Measurements from ENCODE around the gene SLC4A1.

Gene SLC4A1

DNA sequence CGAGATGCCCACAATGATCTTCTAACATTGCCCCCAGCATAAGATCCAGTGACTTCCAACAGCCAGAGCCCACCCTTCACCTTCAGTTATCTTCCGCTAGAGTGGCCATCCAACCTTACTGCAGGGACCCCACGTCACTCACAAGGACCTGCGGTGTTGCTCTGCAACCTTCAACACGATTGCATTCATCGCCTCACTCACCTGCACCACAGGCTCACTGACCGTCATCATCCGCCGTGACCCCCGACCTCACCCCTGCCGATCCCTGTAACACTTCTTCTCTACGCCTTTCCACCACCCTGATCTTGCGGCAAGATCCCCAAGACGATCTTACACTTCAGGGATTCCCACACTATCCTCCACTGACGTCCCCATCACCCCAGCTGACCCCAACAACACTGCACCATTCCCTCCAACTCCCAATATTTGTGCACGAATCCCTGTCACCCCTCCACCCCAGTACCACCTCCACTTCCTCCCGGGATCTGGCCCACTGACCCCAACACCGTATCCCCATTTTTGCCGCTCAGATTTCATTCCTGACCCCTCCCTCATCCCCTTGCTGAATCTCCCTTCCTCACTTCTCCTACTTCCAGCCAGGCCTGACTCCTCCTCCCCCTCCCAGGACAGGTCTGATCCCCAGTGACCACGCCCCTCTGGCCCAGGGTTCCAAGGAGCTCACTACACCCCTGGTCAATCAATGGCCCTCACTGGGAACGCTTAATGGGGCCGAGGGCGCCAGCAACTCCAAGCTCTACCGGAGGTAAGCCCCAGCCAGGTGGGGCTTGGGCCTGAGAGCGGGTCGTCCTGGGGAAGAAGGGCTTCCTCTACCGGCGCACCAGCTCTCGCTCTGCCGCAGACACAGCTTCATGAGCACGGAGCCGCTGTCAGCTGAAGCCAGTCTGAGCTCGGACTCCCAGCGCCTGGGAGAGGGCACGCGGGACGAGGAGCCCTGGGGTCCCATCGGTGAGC, 48.1 kb upstream of the SLC4A1 start:
- ATAC-seq, result no peak; the same call in 2 of the 3 replicates
- TF ChIP-seq CSDC2 (CRISPR knock-in tag; IDR thresholded peaks at IDR 0.05), result no peak

DNA sequence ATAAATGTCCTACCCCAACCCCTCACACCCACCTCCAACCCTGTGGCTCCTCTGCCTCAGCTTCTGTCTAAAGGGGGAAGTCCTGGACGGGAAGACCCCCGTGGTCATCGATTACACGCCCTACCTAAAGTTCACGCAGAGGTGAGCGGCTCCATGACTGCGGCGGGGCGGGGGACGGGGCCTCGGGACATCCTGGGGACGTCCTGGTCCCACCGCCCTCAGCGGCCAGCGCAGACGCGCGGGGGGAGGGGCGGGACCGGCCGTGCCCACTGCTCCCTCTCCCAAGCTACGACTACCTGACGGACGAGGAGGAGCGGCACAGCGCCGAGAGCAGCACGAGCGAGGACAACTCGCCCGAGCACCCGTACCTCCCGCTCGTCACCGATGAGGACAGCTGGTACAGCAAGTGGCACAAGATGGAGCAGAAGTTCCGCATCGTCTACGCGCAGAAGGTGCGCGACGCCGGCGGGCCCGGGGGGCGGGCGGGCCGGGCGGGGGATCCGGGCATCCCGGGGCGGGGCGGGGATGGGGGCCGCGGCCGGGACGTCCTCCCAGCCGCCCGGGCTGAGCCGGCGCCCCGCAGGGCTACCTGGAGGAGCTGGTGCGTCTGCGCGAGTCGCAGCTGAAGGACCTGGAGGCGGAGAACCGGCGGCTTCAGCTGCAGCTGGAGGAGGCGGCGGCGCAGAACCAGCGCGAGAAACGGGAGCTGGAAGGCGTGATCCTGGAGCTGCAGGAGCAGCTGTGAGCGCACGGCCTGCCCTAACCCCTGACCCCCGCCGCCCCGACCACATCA, 47.1 kb upstream of the SLC4A1 start:
- TF ChIP-seq CSDC2 (CRISPR knock-in tag; IDR thresholded peaks at IDR 0.05) (no peak), ZNF8 (CRISPR knock-in tag; IDR thresholded peaks at IDR 0.05) (no peak), OSR1 (CRISPR knock-in tag; IDR thresholded peaks at IDR 0.05) (no peak), ZNF565 (CRISPR knock-in tag; conservative IDR thresholded peaks at IDR 0.05; ENCODE audit: low read depth) (no peak)
- TF ChIP-seq, protein P1, sequence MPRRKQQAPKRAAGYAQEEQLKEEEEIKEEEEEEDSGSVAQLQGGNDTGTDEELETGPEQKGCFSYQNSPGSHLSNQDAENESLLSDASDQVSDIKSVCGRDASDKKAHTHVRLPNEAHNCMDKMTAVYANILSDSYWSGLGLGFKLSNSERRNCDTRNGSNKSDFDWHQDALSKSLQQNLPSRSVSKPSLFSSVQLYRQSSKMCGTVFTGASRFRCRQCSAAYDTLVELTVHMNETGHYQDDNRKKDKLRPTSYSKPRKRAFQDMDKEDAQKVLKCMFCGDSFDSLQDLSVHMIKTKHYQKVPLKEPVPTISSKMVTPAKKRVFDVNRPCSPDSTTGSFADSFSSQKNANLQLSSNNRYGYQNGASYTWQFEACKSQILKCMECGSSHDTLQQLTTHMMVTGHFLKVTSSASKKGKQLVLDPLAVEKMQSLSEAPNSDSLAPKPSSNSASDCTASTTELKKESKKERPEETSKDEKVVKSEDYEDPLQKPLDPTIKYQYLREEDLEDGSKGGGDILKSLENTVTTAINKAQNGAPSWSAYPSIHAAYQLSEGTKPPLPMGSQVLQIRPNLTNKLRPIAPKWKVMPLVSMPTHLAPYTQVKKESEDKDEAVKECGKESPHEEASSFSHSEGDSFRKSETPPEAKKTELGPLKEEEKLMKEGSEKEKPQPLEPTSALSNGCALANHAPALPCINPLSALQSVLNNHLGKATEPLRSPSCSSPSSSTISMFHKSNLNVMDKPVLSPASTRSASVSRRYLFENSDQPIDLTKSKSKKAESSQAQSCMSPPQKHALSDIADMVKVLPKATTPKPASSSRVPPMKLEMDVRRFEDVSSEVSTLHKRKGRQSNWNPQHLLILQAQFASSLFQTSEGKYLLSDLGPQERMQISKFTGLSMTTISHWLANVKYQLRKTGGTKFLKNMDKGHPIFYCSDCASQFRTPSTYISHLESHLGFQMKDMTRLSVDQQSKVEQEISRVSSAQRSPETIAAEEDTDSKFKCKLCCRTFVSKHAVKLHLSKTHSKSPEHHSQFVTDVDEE (CRISPR knock-in tag; IDR thresholded peaks at IDR 0.05), result no peak
- no peak for ATAC-seq

DNA sequence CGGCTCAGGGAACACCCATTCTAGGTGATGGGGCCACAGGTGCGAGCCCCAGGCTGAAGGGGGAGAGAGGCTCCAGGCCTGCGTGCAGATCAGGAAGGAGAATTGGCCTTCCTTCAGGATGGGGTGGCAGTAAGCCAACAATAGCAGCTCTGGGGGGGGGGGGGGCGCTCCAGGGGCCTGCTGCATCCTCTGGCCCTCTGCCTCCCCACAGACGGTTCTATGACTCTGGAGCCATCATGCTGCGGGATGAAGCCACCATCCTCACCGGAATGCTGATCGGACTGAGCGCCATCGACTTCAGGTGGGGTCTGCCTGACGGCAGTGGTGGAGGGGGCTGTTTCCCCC, 46.6 kb upstream of the SLC4A1 start:
- TF ChIP-seq, protein P2, sequence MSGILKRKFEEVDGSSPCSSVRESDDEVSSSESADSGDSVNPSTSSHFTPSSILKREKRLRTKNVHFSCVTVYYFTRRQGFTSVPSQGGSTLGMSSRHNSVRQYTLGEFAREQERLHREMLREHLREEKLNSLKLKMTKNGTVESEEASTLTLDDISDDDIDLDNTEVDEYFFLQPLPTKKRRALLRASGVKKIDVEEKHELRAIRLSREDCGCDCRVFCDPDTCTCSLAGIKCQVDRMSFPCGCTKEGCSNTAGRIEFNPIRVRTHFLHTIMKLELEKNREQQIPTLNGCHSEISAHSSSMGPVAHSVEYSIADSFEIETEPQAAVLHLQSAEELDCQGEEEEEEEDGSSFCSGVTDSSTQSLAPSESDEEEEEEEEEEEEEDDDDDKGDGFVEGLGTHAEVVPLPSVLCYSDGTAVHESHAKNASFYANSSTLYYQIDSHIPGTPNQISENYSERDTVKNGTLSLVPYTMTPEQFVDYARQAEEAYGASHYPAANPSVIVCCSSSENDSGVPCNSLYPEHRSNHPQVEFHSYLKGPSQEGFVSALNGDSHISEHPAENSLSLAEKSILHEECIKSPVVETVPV (CRISPR knock-in tag; IDR thresholded peaks at IDR 0.05), result no peak
- no peak for TF ChIP-seq OSR1 (CRISPR knock-in tag; IDR thresholded peaks at IDR 0.05)
- no peak for TF ChIP-seq ZFP3 (CRISPR knock-in tag; IDR thresholded peaks at IDR 0.05)
- no peak for TF ChIP-seq ARNTL (CRISPR knock-in tag; IDR thresholded peaks at IDR 0.05; ENCODE audit: borderline replicate concordance, low read depth)
- no peak for TF ChIP-seq SNAI2 (CRISPR knock-in tag; IDR thresholded peaks at IDR 0.05)
- TF ChIP-seq ZNF70 (CRISPR knock-in tag; IDR thresholded peaks at IDR 0.05), result no peak
- no peak for TF ChIP-seq ZNF565 (CRISPR knock-in tag; conservative IDR thresholded peaks at IDR 0.05; ENCODE audit: low read depth)
- no peak for TF ChIP-seq ZNF8 (CRISPR knock-in tag; IDR thresholded peaks at IDR 0.05)
- TF ChIP-seq, protein P3, sequence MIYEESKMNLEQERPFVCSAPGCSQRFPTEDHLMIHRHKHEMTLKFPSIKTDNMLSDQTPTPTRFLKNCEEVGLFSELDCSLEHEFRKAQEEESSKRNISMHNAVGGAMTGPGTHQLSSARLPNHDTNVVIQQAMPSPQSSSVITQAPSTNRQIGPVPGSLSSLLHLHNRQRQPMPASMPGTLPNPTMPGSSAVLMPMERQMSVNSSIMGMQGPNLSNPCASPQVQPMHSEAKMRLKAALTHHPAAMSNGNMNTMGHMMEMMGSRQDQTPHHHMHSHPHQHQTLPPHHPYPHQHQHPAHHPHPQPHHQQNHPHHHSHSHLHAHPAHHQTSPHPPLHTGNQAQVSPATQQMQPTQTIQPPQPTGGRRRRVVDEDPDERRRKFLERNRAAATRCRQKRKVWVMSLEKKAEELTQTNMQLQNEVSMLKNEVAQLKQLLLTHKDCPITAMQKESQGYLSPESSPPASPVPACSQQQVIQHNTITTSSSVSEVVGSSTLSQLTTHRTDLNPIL (CRISPR knock-in tag; IDR thresholded peaks at IDR 0.05; ENCODE audit: low read depth), result no peak
- TF ChIP-seq ZFP30 (CRISPR knock-in tag; IDR thresholded peaks at IDR 0.05), result no peak
- TF ChIP-seq ZC3H10 (CRISPR knock-in tag; IDR thresholded peaks at IDR 0.05), result no peak
- no peak for TF ChIP-seq ISL1 (CRISPR knock-in tag; IDR thresholded peaks at IDR 0.05)
- no peak for TF ChIP-seq GLIS3 (CRISPR knock-in tag; IDR thresholded peaks at IDR 0.05)
- ATAC-seq, result no peak

DNA sequence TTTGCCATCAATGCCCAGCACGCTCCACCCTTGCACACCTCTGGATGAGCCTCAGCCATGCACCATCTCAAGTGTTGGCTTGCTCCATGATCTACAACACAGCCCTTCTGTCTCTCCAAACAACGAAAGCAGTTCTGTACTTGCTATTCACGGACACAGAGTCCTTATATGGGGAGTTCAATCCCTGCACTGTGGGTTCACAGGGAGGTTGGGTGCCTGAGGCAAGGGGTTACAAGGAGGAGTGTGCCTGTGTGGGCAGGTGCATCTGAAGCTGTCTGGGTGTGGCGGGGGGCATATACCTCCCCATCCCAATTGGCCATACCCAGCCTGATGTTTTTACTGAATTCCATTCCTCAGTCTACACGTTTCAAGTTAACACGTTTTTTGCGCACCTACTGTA, 46.1 kb upstream of the SLC4A1 start:
- TF ChIP-seq, protein P4, sequence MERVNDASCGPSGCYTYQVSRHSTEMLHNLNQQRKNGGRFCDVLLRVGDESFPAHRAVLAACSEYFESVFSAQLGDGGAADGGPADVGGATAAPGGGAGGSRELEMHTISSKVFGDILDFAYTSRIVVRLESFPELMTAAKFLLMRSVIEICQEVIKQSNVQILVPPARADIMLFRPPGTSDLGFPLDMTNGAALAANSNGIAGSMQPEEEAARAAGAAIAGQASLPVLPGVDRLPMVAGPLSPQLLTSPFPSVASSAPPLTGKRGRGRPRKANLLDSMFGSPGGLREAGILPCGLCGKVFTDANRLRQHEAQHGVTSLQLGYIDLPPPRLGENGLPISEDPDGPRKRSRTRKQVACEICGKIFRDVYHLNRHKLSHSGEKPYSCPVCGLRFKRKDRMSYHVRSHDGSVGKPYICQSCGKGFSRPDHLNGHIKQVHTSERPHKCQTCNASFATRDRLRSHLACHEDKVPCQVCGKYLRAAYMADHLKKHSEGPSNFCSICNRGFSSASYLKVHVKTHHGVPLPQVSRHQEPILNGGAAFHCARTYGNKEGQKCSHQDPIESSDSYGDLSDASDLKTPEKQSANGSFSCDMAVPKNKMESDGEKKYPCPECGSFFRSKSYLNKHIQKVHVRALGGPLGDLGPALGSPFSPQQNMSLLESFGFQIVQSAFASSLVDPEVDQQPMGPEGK (CRISPR knock-in tag; IDR thresholded peaks at IDR 0.05; ENCODE audit: borderline replicate concordance), result no peak
- TF ChIP-seq, protein P2 (CRISPR knock-in tag; IDR thresholded peaks at IDR 0.05), result no peak
- TF ChIP-seq ZNF565 (CRISPR knock-in tag; conservative IDR thresholded peaks at IDR 0.05; ENCODE audit: low read depth), result no peak
- no peak for ATAC-seq

Data from SK-N-SH treated with all-trans-retinoic acid at 6 μM for 48 hours (cell line).